Stimulated activated naive B cell treated with anti-CD40 and anti-IgM and Interleukin-4, amounts not matched to agents 10 μg/mL and 1 μg/mL and 100 μg/mL, for 72 hours (primary cell): ENCODE data around the gene TIGAR.

Experiments
- ATAC-seq, 2 donors: fragments of 150-1000 bp; cut with Tn5 transposase; replicated peaks; 2 replicates each; pipeline ENCODE4 v1.10.0; 2021; ENCODE audit warnings: moderate library complexity in 1 of 2
- DNase-seq: peaks from one replicate; pipeline ENCODE4 v3.0.0; 2021
- H3K27ac Mint-ChIP-seq: one replicate; pipeline ENCODE4 v1.8.0; 2022; ENCODE audit warnings: mild to moderate bottlenecking, mixed read lengths
- H3K27me3 Mint-ChIP-seq, 2 donors: one replicate each; pipeline ENCODE4 v1.8.0; 2022; ENCODE audit warnings: mixed read lengths in 2 of 2
- H3K36me3 Mint-ChIP-seq, 2 donors: one replicate each; pipeline ENCODE4 v1.8.0; 2022; ENCODE audit warnings: mixed read lengths in 2 of 2, mild to moderate bottlenecking in 1 of 2
- H3K4me1 Mint-ChIP-seq, 2 donors: one replicate each; pipeline ENCODE4 v1.8.0; 2022; ENCODE audit warnings: mixed read lengths in 2 of 2, mild to moderate bottlenecking in 1 of 2
- H3K4me3 Mint-ChIP-seq, 2 donors: one replicate each; pipeline ENCODE4 v1.8.0; 2022; ENCODE audit warnings: mild to moderate bottlenecking in 2 of 2, mixed read lengths in 2 of 2, moderate library complexity in 1 of 2
- H3K9me3 Mint-ChIP-seq, 2 donors: one replicate each; pipeline ENCODE4 v1.8.0; 2022; ENCODE audit warnings: mixed read lengths in 2 of 2, mild to moderate bottlenecking in 1 of 2

TIGAR gene

GRCh38 chr12:4278329-4279197, 42.5 kb upstream of the TIGAR start:
- ATAC-seq (no peak), DNase-seq (no peak)
- Mint-ChIP-seq H3K9me3 (no peaks in the 10 kb centered on the region), H3K27me3 (no peaks in the 10 kb centered on the region), H3K36me3 (peaks cover 45 to 69% of the 10 kb centered on the region in 2 donors), H3K27ac (no peak overlapping the region), H3K4me3 (no peak overlapping the region), H3K4me1 (peaks cover 30 to 43% of the 10 kb centered on the region in 2 donors)

- ATAC-seq (no peak), DNase-seq (no peak)
- H3K36me3 Mint-ChIP-seq: peaks cover 50 to 75% of the 10 kb centered on the region in 2 donors
- H3K4me3 Mint-ChIP-seq: no peak overlapping the region
- no peaks in the 10 kb centered on the region for H3K27me3 Mint-ChIP-seq
- no peak overlapping the region for H3K27ac Mint-ChIP-seq
- H3K4me1 Mint-ChIP-seq: peaks cover 35 to 45% of the 10 kb centered on the region in 2 donors
- no peaks in the 10 kb centered on the region for H3K9me3 Mint-ChIP-seq
These were observed 41.8 kb upstream of the TIGAR start for GRCh38 chr12:4279198-4279690.

DNA sequence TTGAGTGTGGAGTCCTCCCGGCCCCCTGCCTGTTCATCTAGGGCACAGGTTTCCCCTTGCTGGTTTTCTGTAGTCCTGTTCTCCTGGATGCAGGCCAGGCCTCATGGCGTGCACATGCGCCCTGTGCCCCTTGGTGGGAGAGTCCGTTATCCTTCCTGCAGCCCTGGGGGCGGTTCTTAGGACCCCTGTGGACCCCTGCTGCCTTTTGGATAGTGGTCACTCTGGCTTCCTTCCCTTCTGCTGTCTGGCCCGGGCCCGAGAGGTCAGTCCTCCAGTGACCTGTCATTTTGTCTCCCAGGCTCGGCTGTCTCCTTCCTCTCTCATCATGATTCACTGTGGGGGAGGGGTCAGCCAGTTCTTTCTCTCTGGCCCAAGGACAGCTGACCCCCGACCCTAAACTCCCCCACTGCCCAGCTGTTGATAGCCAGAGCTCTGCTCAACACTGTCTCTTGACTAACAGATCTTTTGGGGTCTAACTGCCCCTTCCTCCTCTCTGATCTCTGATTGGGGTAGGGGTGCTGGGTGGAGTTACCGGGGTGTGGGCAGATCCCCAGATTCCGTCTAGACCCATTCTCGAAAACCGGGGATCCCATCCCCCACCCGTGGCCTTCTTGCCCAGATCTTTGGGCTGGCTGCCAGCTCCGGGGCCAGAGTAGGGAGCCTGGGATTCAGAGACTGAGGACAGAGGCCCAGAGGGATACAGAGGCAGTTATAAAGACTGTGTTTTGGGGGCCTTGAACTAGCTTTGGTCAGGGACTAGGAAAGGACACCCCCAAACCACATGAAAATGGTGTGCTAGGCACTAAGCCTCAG, 40.5 kb upstream of the TIGAR start:
- H3K27me3 Mint-ChIP-seq: no peaks in the 10 kb centered on the region
- H3K9me3 Mint-ChIP-seq: no peaks in the 10 kb centered on the region
- H3K27ac Mint-ChIP-seq: peak overlapping the region; percentile 17
- ATAC-seq (no peak), DNase-seq (no peak)
- peaks cover 59 to 79% of the 10 kb centered on the region in 2 donors for H3K36me3 Mint-ChIP-seq
- peaks cover 37 to 52% of the 10 kb centered on the region in 2 donors for H3K4me1 Mint-ChIP-seq
- H3K4me3 Mint-ChIP-seq: no peak overlapping the region

DNA sequence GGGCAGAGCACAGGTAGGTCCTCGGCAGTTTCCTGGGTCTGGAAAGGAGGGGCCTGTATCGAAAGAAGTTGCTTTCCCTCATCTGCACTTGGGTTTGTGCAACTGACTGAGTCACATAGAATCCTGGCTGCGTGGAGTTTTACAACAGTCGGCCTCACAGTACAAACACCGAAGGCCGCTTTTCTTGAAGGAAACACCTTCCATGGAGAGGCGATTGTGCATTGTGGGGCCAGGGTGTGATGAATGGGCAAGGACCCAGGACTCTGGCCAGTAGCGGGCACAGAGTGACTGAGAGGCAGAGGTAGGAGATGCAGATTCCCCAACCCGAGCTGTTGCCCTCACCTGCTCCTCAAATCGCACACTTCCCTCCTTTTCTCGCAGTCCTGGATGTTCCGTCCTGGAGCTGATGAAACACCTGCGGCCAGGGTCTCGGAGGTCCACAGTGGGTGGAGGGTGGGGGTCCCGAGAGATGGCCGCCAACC, 39.8 kb upstream of the TIGAR start:
- H3K4me3 Mint-ChIP-seq: no peak overlapping the region
- ATAC-seq: no peak

GRCh38 chr12:4282103-4282891, 38.7 kb upstream of the TIGAR start:
- ATAC-seq: no peak
- H3K9me3 Mint-ChIP-seq: no peaks in the 10 kb centered on the region
- H3K27ac Mint-ChIP-seq: no peak overlapping the region

More for the DNA sequence above, 39.8 kb upstream of the TIGAR start:
- Mint-ChIP-seq H3K27ac (peak overlapping the region; percentile 9), H3K9me3 (no peaks in the 10 kb centered on the region), H3K27me3 (no peaks in the 10 kb centered on the region), H3K36me3 (peaks cover 61 to 79% of the 10 kb centered on the region in 2 donors), H3K4me1 (peaks cover 39 to 52% of the 10 kb centered on the region in 2 donors)
- DNase-seq: no peak

GRCh38 chr12:4282892-4283511, 38.0 kb upstream of the TIGAR start:
- peaks cover 46 to 59% of the 10 kb centered on the region in 2 donors for H3K4me1 Mint-ChIP-seq
- no peaks in the 10 kb centered on the region for H3K9me3 Mint-ChIP-seq
- H3K27ac Mint-ChIP-seq: peak overlapping the region; percentile 47
- ATAC-seq (no peak), DNase-seq (no peak)
- H3K36me3 Mint-ChIP-seq: peaks cover 67 to 85% of the 10 kb centered on the region in 2 donors
- no peak overlapping the region for H3K4me3 Mint-ChIP-seq
- H3K27me3 Mint-ChIP-seq: no peaks in the 10 kb centered on the region

More at GRCh38 chr12:4282103-4282891, 38.7 kb upstream of the TIGAR start:
- Mint-ChIP-seq H3K27me3 (no peaks in the 10 kb centered on the region), H3K4me3 (no peak overlapping the region), H3K4me1 (peaks cover 42 to 52% of the 10 kb centered on the region in 2 donors), H3K36me3 (peaks cover 66 to 81% of the 10 kb centered on the region in 2 donors)
- DNase-seq: no peak

GRCh38 chr12:4283512-4284255, 37.3 kb upstream of the TIGAR start:
- H3K4me1 Mint-ChIP-seq: peaks cover 53 to 64% of the 10 kb centered on the region in 2 donors
- DNase-seq: no peak
- H3K36me3 Mint-ChIP-seq: peaks cover 71 to 86% of the 10 kb centered on the region in 2 donors
- no peak overlapping the region for H3K4me3 Mint-ChIP-seq
- H3K27ac Mint-ChIP-seq: peak overlapping the region; percentile 47
- no peaks in the 10 kb centered on the region for H3K9me3 Mint-ChIP-seq
- no peaks in the 10 kb centered on the region for H3K27me3 Mint-ChIP-seq
- no peak for ATAC-seq

DNA sequence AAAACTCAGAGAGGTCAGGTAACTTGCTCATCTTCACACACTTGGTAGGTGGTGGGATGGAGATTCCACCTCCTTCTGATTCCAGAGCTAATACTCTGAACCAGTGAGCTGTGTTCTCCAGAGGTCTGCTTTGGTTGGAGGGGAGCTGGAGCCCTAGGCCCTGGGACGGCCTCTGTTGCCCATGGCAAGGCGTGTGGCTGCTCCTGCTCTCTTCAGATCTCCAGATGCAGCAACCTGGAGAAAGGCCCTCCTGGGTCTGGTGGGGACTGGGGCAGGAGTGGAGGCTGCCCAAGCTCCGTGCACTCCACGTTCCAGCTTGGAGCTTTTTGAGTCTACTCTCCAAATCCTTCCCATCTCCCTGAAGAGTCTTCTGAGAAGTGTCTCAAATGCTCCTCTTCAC, 36.7 kb upstream of the TIGAR start:
- Mint-ChIP-seq H3K9me3 (no peaks in the 10 kb centered on the region), H3K4me1 (peaks cover 58 to 66% of the 10 kb centered on the region in 2 donors), H3K36me3 (peaks cover 71 to 88% of the 10 kb centered on the region in 2 donors), H3K27ac (no peak overlapping the region), H3K4me3 (no peak overlapping the region), H3K27me3 (no peaks in the 10 kb centered on the region)
- DNase-seq (no peak), ATAC-seq (no peak)

GRCh38 chr12:4285070-4285469, 35.9 kb upstream of the TIGAR start:
- Mint-ChIP-seq H3K4me3 (no peak overlapping the region), H3K4me1 (peaks cover 61 to 71% of the 10 kb centered on the region in 2 donors), H3K27me3 (no peaks in the 10 kb centered on the region), H3K9me3 (no peaks in the 10 kb centered on the region), H3K27ac (no peak overlapping the region), H3K36me3 (peaks cover 77 to 90% of the 10 kb centered on the region in 2 donors)
- no peak for ATAC-seq
- DNase-seq: no peak

GRCh38 chr12:4286228-4286627, 34.8 kb upstream of the TIGAR start:
- Mint-ChIP-seq H3K27me3 (no peaks in the 10 kb centered on the region), H3K4me3 (no peak overlapping the region), H3K9me3 (no peaks in the 10 kb centered on the region), H3K4me1 (peaks cover 61 to 74% of the 10 kb centered on the region in 2 donors), H3K27ac (no peak overlapping the region), H3K36me3 (peaks cover 78 to 90% of the 10 kb centered on the region in 2 donors)
- DNase-seq: peak; percentile 14
- peak; percentile 80 to 83 for ATAC-seq

DNA sequence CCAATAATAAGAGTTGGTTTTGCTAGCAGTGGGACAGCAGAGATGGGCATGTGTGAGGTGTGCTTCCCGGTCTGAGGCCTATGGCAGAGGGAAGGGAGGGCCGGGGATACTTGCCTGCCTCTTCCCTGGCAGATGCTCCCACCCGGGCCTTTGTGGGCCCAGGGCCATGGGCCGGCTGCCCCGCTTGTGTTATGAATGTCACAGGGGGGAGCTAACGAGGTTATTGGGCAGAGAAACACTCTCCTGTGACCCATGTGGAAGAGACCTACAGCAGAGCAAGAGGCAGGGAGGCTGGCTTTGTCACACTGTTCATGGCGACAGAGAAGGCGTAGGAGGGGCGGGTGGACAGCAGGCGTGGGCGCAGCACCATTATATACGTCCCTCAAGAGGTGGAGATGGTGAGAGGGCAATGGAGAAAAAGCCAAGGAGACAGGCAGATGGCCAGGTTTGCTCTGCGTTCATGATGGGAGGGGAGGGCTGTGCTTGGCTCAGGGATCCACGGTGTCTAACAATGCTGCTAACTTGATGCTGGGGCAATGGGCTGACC, 34.2 kb upstream of the TIGAR start:
- peaks cover 59 to 80% of the 10 kb centered on the region in 2 donors for H3K4me1 Mint-ChIP-seq
- H3K9me3 Mint-ChIP-seq: no peaks in the 10 kb centered on the region
- H3K36me3 Mint-ChIP-seq: peaks cover 80 to 90% of the 10 kb centered on the region in 2 donors
- ATAC-seq (no peak), DNase-seq (no peak)
- H3K27ac Mint-ChIP-seq: peak overlapping the region; percentile 7
- H3K4me3 Mint-ChIP-seq: peak overlapping the region in 1 of 2 donors; percentile 2
- no peaks in the 10 kb centered on the region for H3K27me3 Mint-ChIP-seq

- H3K4me1 Mint-ChIP-seq: peaks cover 59 to 87% of the 10 kb centered on the region in 2 donors
- DNase-seq (no peak), ATAC-seq (peak; percentile 20 to 39)
- peaks cover 81 to 89% of the 10 kb centered on the region in 2 donors for H3K36me3 Mint-ChIP-seq
- peak overlapping the region; percentile 72 for H3K27ac Mint-ChIP-seq
- peak overlapping the region in 1 of 2 donors; percentile 39 for H3K4me3 Mint-ChIP-seq
- no peaks in the 10 kb centered on the region for H3K27me3 Mint-ChIP-seq
- H3K9me3 Mint-ChIP-seq: no peaks in the 10 kb centered on the region
These were observed 33.4 kb upstream of the TIGAR start for GRCh38 chr12:4287325-4288211.
